IMR-90 (cell line): ENCODE results near the gene ASTN2. TPM values are rescaled to one million over a fixed set of nuclear protein-coding genes. Genes with fewer than 3 reads are reported as not detected.

Source experiments
- ATAC-seq: fragments of 200-7000 bp; cut with Tn5 transposase; 2 replicates; pipeline ENCODE4 v1.9.1; 2020; ENCODE audit warnings: low read depth, mild to moderate bottlenecking, moderate library complexity
- BruUV-seq: library from RNA; stranded (reverse); fragments of 400-500 nt; replicated peaks from 2 replicates; lab custom pipeline; 2021; lab: Mats Ljungman, UMichigan
- CTCF ChIA-PET: fragments of 300-600 bp; formaldehyde crosslinking; extraction: SDS; loops from one replicate; lab custom pipeline; 2021; ENCODE audit warnings: antibody characterized with exemption; lab: Yijun Ruan, JAX
- POLR2A ChIA-PET: fragments of 300-600 bp; sonication (Branson Sonifier 250); formaldehyde crosslinking; loops from one replicate; lab custom pipeline; 2022; ENCODE audit warnings: antibody characterized with exemption; ENCODE audit not compliant: unreplicated experiment; lab: Charles Lee
- DNase-seq: peaks from one replicate; pipeline ENCODE4 v3.0.0; 2013
- H2AFZ ChIP-seq: replicated peaks from 2 replicates; pipeline ENCODE3; 2013; ENCODE audit warnings: low read length, mild to moderate bottlenecking; ENCODE audit not compliant: poor library complexity
- H2AK5ac ChIP-seq: 2 replicates; pipeline ENCODE4 v1.6.1; 2013; ENCODE audit warnings: low read depth, low read length, inconsistent platforms
- H2AK9ac ChIP-seq: replicated peaks from 2 replicates; pipeline ENCODE3; 2013; ENCODE audit warnings: mild to moderate bottlenecking, low read depth, low read length, moderate library complexity; ENCODE audit not compliant: poor library complexity
- H2BK120ac ChIP-seq: 2 replicates; pipeline ENCODE4 v1.6.1; 2013; ENCODE audit warnings: low read depth, low read length, inconsistent platforms
- H2BK15ac ChIP-seq: 3 replicates; pipeline ENCODE4 v1.6.1; 2013; ENCODE audit warnings: low read depth, low read length, inconsistent platforms
- H2BK20ac ChIP-seq: 2 replicates; pipeline ENCODE4 v1.6.1; 2013; ENCODE audit warnings: low read depth, mild to moderate bottlenecking, inconsistent platforms, low read length, moderate library complexity
- H2BK5ac ChIP-seq: 2 replicates; pipeline ENCODE4 v1.6.1; 2013; ENCODE audit warnings: mild to moderate bottlenecking, low read depth, low read length, inconsistent platforms; ENCODE audit not compliant: poor library complexity, severe bottlenecking
- H3K14ac ChIP-seq: replicated peaks from 2 replicates; pipeline ENCODE4 v1.6.1; 2013; ENCODE audit warnings: low read depth, low read length, inconsistent platforms
- H3K18ac ChIP-seq: 2 replicates; pipeline ENCODE4 v1.6.1; 2013; ENCODE audit warnings: low read depth, low read length, control low read depth
- H3K23ac ChIP-seq: 2 replicates; pipeline ENCODE4 v1.6.1; 2013; ENCODE audit warnings: low read depth, low read length, inconsistent platforms
- H3K27ac ChIP-seq: 2 replicates; pipeline ENCODE4 v1.5.1; 2013; ENCODE audit warnings: mild to moderate bottlenecking, control low read depth, low read length; ENCODE audit not compliant: insufficient read depth
- H3K27me3 ChIP-seq: 2 replicates; pipeline ENCODE4 v1.6.1; 2013; ENCODE audit warnings: low read length; ENCODE audit not compliant: control insufficient read depth, insufficient read depth
- H3K36me3 ChIP-seq: 2 replicates; pipeline ENCODE4 v1.6.1; 2013; ENCODE audit warnings: low read length, mixed read lengths; ENCODE audit not compliant: control insufficient read depth, insufficient read depth
- H3K4ac ChIP-seq: 2 replicates; pipeline ENCODE4 v1.6.1; 2013; ENCODE audit warnings: low read depth, low read length, inconsistent platforms
- H3K4me1 ChIP-seq: 2 replicates; pipeline ENCODE4 v1.6.1; 2013; ENCODE audit warnings: low read length, mixed read lengths; ENCODE audit not compliant: control insufficient read depth, insufficient read depth
- H3K4me2 ChIP-seq: 2 replicates; pipeline ENCODE4 v1.6.1; 2013; ENCODE audit warnings: low read depth, mild to moderate bottlenecking, control low read depth, low read length, moderate library complexity
- H3K4me3 ChIP-seq: 2 replicates; pipeline ENCODE4 v1.5.1; 2013; ENCODE audit warnings: low read depth, mild to moderate bottlenecking, control low read depth, low read length, moderate library complexity; ENCODE audit not compliant: insufficient read depth
- H3K56ac ChIP-seq: 2 replicates; pipeline ENCODE4 v1.6.1; 2013; ENCODE audit warnings: low read length, inconsistent platforms; ENCODE audit not compliant: insufficient read depth; ENCODE audit errors: extremely low read depth
- H3K79me1 ChIP-seq, 2 experiments: 2 replicates each; pipeline ENCODE4 v1.6.1; 2013; ENCODE audit warnings: low read length in 2 of 2, inconsistent platforms in 1 of 2, low read depth in 1 of 2
- H3K9ac ChIP-seq: 2 replicates; pipeline ENCODE4 v1.6.1; 2013; ENCODE audit warnings: low read depth, low read length, control low read depth
- H3K9me1 ChIP-seq: 2 replicates; pipeline ENCODE4 v1.6.1; 2013; ENCODE audit warnings: low read length, inconsistent platforms; ENCODE audit not compliant: insufficient read depth
- H3K9me3 ChIP-seq: 2 replicates; pipeline ENCODE4 v1.6.1; 2013; ENCODE audit warnings: low read length; ENCODE audit not compliant: control insufficient read depth, insufficient read depth
- H4K20me1 ChIP-seq: 2 replicates; pipeline ENCODE4 v1.6.1; 2013; ENCODE audit warnings: low read length, inconsistent platforms; ENCODE audit not compliant: insufficient read depth
- H4K5ac ChIP-seq: 2 replicates; pipeline ENCODE4 v1.6.1; 2013; ENCODE audit warnings: mild to moderate bottlenecking, low read depth, low read length, control low read depth
- H4K8ac ChIP-seq, 2 experiments: 2 replicates each; pipeline ENCODE4 v1.6.1; 2013; ENCODE audit warnings: low read depth in 2 of 2, low read length in 2 of 2, control low read depth in 1 of 2, inconsistent platforms in 1 of 2
- H4K91ac ChIP-seq: 2 replicates; pipeline ENCODE4 v1.6.1; 2013; ENCODE audit warnings: low read depth, low read length, inconsistent platforms; ENCODE audit not compliant: insufficient read depth
- CEBPB ChIP-seq: IDR thresholded peaks from 2 replicates; pipeline ENCODE4 v1.6.1; 2012; ENCODE audit warnings: low read depth, low read length, improper control_type of control experiment
- RCOR1 ChIP-seq: IDR thresholded peaks from 2 replicates; pipeline ENCODE4 v1.6.1; 2012; ENCODE audit warnings: mild to moderate bottlenecking, low read length, improper control_type of control experiment; ENCODE audit not compliant: insufficient replicate concordance
- WGBS, 2 experiments: methylation state at CpG; one replicate each; pipeline versions ENCODE4 v1.1.5 to v1.1.7; 2013; ENCODE audit warnings: missing lambda C conversion rate in 2 of 2; ENCODE audit not compliant: insufficient read length in 1 of 2; ENCODE audit errors: extremely low coverage in 2 of 2; 5-methylcytosine and 5-hydroxymethylcytosine counted together
- dilution Hi-C: fragments of 300-500 bp; cut with HindIII; formaldehyde crosslinking; loops from one replicate; pipeline ENCODE4 v1.14.3; 2018; ENCODE audit warnings: low sequenced_read_pairs; ENCODE audit not compliant: unreplicated experiment
- in situ Hi-C: fragments of 300-500 bp; cut with MboI; formaldehyde crosslinking; loops from 3 replicates; pipeline ENCODE4 v1.14.3; 2019; ENCODE audit warnings: low sequenced_read_pairs, inconsistent platforms, mixed read lengths
- intact Hi-C: fragments of 100-400 bp; cut with micrococcal nuclease; formaldehyde crosslinking; loops from 2 replicates; pipeline ENCODE4 v1.10.0; 2022
- polyA plus RNA-seq, 3 experiments: library from polyadenylated mRNA; depleted of rRNA; stranded (reverse); fragments of >200 nt; gene quantifications; 2 replicates each; pipeline ENCODE4 v1.2.3, GENCODE V29; 2012; ENCODE audit warnings: low replicate concordance in 1 of 3
- total RNA-seq: library from RNA; depleted of rRNA; stranded (reverse); fragments of >200 nt; gene quantifications from 2 replicates; pipeline ENCODE4 v1.2.3, GENCODE V29; 2012

ASTN2 gene
- total and polyA plus RNA-seq, 2 of the 4 experiments (the other 2 are of a cell fraction), result 3.8 to 6.8 TPM

GRCh38 chr9:117462861-117463260 lies 48.0 kb upstream of the ASTN2 start:
- Histone ChIP-seq H3K4me1 (no peaks in the 10 kb centered on the region), H2BK15ac (no peak overlapping the region), H3K9me3 (peaks cover 12% of the 10 kb centered on the region; the same call in 1 of the 2 replicates), H3K4me2 (no peak overlapping the region), H2AK5ac (no peak overlapping the region), H3K9ac (no peak overlapping the region), H3K18ac (no peak overlapping the region), H2BK5ac (no peak overlapping the region), H4K5ac (no peak overlapping the region), H3K27me3 (no peaks in the 10 kb centered on the region), H3K9me1 (no peaks in the 10 kb centered on the region), H3K36me3 (no peaks in the 10 kb centered on the region), H4K91ac (no peak overlapping the region), H3K23ac (no peak overlapping the region), H2AK9ac (no peak overlapping the region), H2BK120ac (no peak overlapping the region), H3K27ac (no peak overlapping the region), H3K79me1 (no peaks in the 10 kb centered on the region), H3K4me3 (no peak overlapping the region), H3K4ac (no peak overlapping the region), H3K56ac (no peak overlapping the region), H4K20me1 (no peaks in the 10 kb centered on the region), H4K8ac (no peak overlapping the region), H2BK20ac (no peak overlapping the region), H2AFZ (no peak overlapping the region), H3K14ac (no peak overlapping the region)
- WGBS, 2 experiments, result no CpG with 5 or more reads among the region's 4 CpGs
- ChIA-PET POLR2A (no interaction called here), CTCF (no interaction called here)
- ATAC-seq (no peak), DNase-seq (no peak)
- intact Hi-C loops (no loop called here), in situ Hi-C loops (no loop called here), dilution Hi-C loops (no loop called here)
- no TSS peak for BruUV-seq
- peak; percentile 26; the same call in 1 of the 2 replicates for TF ChIP-seq CEBPB
- no peak for TF ChIP-seq RCOR1
